Cardiac fibroblast (primary cell): Measurements from ENCODE around the gene PPIF.

Experiments
- DNase-seq, 2 donors: peaks; one replicate each; pipeline versions ENCODE4 v3.0.0 to v3.0.0-alpha.2; 2010; ENCODE audit warnings: low read depth in 2 of 2
- H3K4me3 ChIP-seq, 2 donors: replicated peaks in 1 of 2; 1 replicate in 1 of 2; 2 replicates in 1 of 2; pipeline ENCODE4 v1.5.1; 2011; ENCODE audit warnings: low read depth in 2 of 2, low read length in 2 of 2, mild to moderate bottlenecking in 2 of 2, moderate library complexity in 1 of 2
- TF ChIP-seq, protein P1 (sequence below): IDR thresholded peaks from one replicate; pipeline ENCODE4 v1.5.1; 2011; ENCODE audit warnings: low read depth, mild to moderate bottlenecking, low read length, inconsistent platforms

Gene PPIF

DNA sequence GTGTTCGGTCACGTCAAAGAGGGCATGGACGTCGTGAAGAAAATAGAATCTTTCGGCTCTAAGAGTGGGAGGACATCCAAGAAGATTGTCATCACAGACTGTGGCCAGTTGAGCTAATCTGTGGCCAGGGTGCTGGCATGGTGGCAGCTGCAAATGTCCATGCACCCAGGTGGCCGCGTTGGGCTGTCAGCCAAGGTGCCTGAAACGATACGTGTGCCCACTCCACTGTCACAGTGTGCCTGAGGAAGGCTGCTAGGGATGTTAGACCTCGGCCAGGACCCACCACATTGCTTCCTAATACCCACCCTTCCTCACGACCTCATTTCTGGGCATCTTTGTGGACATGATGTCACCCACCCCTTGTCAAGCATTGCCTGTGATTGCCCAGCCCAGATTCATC, 6.5 kb downstream of the PPIF start:
- no peak for DNase-seq
- H3K4me3 ChIP-seq, result no peak overlapping the region
- TF ChIP-seq, protein P1, sequence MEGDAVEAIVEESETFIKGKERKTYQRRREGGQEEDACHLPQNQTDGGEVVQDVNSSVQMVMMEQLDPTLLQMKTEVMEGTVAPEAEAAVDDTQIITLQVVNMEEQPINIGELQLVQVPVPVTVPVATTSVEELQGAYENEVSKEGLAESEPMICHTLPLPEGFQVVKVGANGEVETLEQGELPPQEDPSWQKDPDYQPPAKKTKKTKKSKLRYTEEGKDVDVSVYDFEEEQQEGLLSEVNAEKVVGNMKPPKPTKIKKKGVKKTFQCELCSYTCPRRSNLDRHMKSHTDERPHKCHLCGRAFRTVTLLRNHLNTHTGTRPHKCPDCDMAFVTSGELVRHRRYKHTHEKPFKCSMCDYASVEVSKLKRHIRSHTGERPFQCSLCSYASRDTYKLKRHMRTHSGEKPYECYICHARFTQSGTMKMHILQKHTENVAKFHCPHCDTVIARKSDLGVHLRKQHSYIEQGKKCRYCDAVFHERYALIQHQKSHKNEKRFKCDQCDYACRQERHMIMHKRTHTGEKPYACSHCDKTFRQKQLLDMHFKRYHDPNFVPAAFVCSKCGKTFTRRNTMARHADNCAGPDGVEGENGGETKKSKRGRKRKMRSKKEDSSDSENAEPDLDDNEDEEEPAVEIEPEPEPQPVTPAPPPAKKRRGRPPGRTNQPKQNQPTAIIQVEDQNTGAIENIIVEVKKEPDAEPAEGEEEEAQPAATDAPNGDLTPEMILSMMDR, result no peak

DNA sequence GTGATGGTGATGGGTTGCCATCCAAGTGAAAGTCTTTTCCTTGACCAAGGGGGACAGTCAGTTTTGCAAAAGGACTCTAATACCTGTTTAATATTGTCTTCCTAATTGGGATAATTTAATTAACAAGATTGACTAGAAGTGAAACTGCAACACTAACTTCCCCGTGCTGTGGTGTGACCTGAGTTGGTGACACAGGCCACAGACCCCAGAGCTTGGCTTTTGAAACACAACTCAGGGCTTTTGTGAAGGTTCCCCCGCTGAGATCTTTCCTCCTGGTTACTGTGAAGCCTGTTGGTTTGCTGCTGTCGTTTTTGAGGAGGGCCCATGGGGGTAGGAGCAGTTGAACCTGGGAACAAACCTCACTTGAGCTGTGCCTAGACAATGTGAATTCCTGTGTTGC, 6.9 kb downstream of the PPIF start:
- DNase-seq, result no peak
- TF ChIP-seq, protein P1, result no peak
- no peak overlapping the region for H3K4me3 ChIP-seq

DNA sequence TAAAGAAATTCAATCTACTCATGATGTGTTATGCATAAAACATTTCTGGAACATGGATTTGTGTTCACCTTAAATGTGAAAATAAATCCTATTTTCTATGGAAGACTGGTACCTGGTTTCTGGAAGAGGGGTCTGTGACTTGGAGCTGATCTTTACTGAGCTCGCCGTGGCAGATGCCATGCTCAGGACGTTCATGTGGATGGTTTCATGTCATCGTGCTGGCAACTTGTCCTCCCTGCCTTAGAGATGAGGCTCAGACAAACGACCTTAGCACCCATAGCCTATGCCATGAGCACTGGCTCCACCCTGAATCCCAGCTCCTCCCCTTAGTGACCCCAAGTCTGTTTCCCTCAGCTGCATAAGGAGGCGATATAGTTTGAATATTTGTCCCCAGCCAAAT, 7.3 kb downstream of the PPIF start:
- TF ChIP-seq, protein P1, result no peak
- no peak for DNase-seq
- H3K4me3 ChIP-seq, result no peak overlapping the region

DNA sequence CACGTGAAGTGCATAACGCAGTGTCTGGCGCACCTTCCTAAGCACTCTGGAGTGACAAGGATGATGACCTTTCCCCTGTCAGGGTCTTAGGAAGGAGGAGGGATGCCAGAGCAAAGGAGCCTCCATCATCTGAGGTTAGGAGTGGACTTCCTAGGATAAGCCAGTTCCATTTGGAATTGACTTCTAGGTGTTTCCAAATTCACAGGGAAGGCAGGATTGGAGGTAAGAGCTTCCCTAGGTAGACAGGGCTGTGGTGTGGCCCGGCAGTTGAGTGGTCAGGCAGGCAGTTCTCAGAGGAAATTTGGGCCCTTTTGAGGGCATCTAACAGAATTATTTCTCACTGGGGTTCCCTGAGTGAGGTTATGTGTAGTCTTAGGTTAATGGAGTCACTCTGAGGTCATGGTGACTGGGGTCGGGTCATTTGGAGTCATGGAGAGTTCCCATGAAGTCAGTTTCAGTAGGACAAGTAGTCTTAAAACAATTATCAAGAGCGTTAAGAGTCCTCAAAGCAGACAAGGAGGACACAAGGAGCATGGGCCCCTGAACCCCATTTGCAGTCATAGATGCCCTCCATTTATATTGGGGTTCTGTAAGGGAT, 8.2 kb downstream of the PPIF start:
- no peak overlapping the region for H3K4me3 ChIP-seq
- TF ChIP-seq, protein P1, result no peak
- DNase-seq, result no peak

- H3K4me3 ChIP-seq, result no peak overlapping the region
- no peak for DNase-seq
- TF ChIP-seq, protein P1, result no peak
Observed at GRCh38 chr10:79356104-79356503, 8.8 kb downstream of the PPIF start.

- DNase-seq, result no peak
- TF ChIP-seq, protein P1, result no peak
- H3K4me3 ChIP-seq, result no peak overlapping the region
Observed at GRCh38 chr10:79357180-79357579, 9.9 kb downstream of the PPIF start.

DNA sequence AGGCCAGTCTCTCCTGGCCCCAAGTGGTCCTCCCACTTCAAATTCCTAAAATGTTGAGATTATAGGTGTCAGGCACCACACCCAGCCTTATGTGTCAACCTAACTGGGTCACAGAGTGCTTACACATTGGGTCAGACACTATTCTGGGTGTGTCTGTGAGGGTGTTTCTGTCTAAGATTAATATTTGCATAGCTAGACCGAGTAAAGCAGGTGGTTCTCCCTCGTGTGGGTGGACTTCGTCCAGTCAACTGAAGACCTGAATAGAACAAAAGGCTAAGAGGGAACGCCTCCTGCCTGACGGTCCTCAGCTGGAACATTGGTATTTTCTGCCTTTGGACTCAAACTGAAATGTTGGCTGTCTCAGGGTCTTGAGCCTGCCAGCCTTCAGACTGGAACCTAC, 11.5 kb downstream of the PPIF start:
- no peak overlapping the region for H3K4me3 ChIP-seq
- TF ChIP-seq, protein P1, result no peak
- DNase-seq, result no peak
